Bronchial epithelial cell (primary cell): ENCODE results near the gene MESD. TPM values are rescaled to one million over a fixed set of nuclear protein-coding genes. Genes with fewer than 3 reads are reported as not detected.

Source experiments
- DNase-seq: peaks from one replicate; pipeline ENCODE4 v3.0.0-alpha.2; 2010; ENCODE audit warnings: low read depth
- FAIRE-seq: peaks from 2 replicates; lab custom pipeline; 2011; peaks lifted over from hg19 to GRCh38; lab: Jason Lieb, UNC
- H3K27me3 ChIP-seq: 2 replicates; pipeline ENCODE4 v1.5.1; 2011; ENCODE audit warnings: low read length; ENCODE audit not compliant: control insufficient read depth, insufficient read depth
- H3K36me3 ChIP-seq: 2 replicates; pipeline ENCODE4 v1.5.1; 2011; ENCODE audit warnings: low read length; ENCODE audit not compliant: control insufficient read depth, insufficient read depth
- H3K4me3 ChIP-seq: 2 replicates; pipeline ENCODE4 v1.5.1; 2011; ENCODE audit warnings: mild to moderate bottlenecking, low read depth, low read length, control low read depth
- total RNA-seq: library from RNA; depleted of rRNA; stranded (reverse); fragments of >200 nt; gene quantifications from 2 replicates; pipeline ENCODE4 v1.2.1, GENCODE V29; 2014
- TF ChIP-seq, protein P1 (sequence below): IDR thresholded peaks from 2 replicates; pipeline ENCODE4 v1.5.1; 2011; ENCODE audit warnings: mild to moderate bottlenecking, moderate library complexity, low read length, control low read depth, inconsistent platforms; ENCODE audit not compliant: insufficient read depth, severe bottlenecking

The MESD gene
- total RNA-seq, 1 donor from 2014 or later = 24.7 TPM

- FAIRE-seq = no peak
- no peak overlapping the region for H3K4me3 ChIP-seq
- no peaks in the 10 kb centered on the region for H3K27me3 ChIP-seq
- DNase-seq = no peak
- H3K36me3 ChIP-seq = no peaks in the 10 kb centered on the region
- TF ChIP-seq, protein P1, sequence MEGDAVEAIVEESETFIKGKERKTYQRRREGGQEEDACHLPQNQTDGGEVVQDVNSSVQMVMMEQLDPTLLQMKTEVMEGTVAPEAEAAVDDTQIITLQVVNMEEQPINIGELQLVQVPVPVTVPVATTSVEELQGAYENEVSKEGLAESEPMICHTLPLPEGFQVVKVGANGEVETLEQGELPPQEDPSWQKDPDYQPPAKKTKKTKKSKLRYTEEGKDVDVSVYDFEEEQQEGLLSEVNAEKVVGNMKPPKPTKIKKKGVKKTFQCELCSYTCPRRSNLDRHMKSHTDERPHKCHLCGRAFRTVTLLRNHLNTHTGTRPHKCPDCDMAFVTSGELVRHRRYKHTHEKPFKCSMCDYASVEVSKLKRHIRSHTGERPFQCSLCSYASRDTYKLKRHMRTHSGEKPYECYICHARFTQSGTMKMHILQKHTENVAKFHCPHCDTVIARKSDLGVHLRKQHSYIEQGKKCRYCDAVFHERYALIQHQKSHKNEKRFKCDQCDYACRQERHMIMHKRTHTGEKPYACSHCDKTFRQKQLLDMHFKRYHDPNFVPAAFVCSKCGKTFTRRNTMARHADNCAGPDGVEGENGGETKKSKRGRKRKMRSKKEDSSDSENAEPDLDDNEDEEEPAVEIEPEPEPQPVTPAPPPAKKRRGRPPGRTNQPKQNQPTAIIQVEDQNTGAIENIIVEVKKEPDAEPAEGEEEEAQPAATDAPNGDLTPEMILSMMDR = no peak
These were observed 42.7 kb upstream of the MESD start for GRCh38 chr15:81032355-81032754.

- no peak for DNase-seq
- Histone ChIP-seq H3K4me3 (no peak overlapping the region), H3K36me3 (no peaks in the 10 kb centered on the region), H3K27me3 (no peaks in the 10 kb centered on the region)
- no peak for FAIRE-seq
- TF ChIP-seq, protein P1 = no peak
These were observed 41.6 kb upstream of the MESD start for GRCh38 chr15:81031203-81031602.

DNA sequence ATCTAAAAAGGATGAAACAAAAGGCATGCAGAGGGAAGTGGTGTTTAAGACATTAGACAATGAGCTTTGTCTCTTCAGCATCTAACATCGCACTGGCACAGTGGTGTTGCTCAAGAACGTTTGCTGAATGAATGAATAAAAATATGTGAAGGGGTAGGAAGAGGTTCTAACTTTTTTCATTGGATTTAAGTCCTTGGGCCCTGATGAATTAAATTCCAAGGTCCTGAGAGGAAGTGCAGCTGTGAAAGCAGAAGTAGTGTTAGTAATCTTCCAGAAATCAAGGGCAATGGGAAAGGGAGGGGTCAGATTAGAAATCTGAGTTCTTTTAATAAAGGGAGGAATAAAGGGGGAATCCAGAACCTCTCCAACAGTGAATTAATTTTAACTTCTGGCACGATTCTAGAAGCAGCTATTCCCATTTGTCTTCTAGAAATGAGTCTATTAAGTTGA lies 40.7 kb upstream of the MESD start:
- Histone ChIP-seq H3K27me3 (no peaks in the 10 kb centered on the region), H3K4me3 (no peak overlapping the region), H3K36me3 (no peaks in the 10 kb centered on the region)
- DNase-seq (no peak), FAIRE-seq (no peak)
- TF ChIP-seq, protein P1 = no peak

GRCh38 chr15:81029414-81030300 lies 40.0 kb upstream of the MESD start:
- peak; percentile 81 for DNase-seq
- Histone ChIP-seq H3K27me3 (no peaks in the 10 kb centered on the region), H3K36me3 (no peaks in the 10 kb centered on the region), H3K4me3 (no peak overlapping the region)
- no peak for FAIRE-seq
- TF ChIP-seq, protein P1 = no peak

DNA sequence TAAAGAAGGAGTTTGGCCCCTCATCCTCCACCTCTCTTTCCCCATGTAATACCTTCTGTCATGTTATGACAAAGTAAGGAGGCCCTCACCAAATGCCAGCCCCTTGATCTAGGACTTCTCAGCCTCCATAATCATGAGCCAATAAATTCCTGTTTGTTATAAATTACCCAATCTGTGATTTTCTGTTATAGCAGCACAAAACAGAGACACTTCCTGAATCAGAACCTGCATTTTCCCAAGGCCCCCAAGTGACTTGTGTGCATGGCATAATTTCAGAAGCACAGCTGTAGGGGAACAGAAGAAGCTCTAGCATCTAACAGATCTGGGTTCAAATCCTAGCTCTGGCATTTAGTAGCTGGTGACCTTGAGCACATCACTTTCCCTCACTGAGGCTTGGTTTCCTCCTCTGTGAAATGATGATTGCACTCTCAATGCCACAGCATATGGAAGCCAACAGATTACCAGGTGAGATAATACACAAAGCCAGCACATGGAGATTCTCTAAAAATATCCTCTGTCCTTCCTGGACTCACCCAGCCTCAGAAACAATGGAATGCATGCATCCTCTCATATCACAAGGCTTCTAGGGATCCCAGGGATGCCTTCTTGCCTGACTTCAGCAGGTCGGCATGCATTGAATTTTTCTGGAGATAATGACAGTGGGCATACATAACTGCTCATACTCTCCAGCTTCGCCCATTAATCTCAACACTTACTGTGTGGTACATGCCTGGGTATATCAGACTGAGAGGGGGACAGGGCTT lies 37.4 kb upstream of the MESD start:
- TF ChIP-seq, protein P1 = no peak
- H3K36me3 ChIP-seq = no peaks in the 10 kb centered on the region
- no peak overlapping the region for H3K4me3 ChIP-seq
- DNase-seq (no peak), FAIRE-seq (no peak)
- no peaks in the 10 kb centered on the region for H3K27me3 ChIP-seq
